CD4-positive, alpha-beta T cell treated with Interleukin-6 at 100 ng/mL for 8 hours (primary cell): Measurements from ENCODE around the gene RAPGEF2.
"Not testable (repeated sequence)": the region's sequence is repeated elsewhere in the genome, so short reads cannot be mapped to it uniquely, and the experiment has no call there.

Experiments
- DNase-seq: peaks from one replicate; pipeline ENCODE4 v3.0.0-alpha.2; 2020; ENCODE audit warnings: mixed read lengths, low spot score

The RAPGEF2 gene

DNA sequence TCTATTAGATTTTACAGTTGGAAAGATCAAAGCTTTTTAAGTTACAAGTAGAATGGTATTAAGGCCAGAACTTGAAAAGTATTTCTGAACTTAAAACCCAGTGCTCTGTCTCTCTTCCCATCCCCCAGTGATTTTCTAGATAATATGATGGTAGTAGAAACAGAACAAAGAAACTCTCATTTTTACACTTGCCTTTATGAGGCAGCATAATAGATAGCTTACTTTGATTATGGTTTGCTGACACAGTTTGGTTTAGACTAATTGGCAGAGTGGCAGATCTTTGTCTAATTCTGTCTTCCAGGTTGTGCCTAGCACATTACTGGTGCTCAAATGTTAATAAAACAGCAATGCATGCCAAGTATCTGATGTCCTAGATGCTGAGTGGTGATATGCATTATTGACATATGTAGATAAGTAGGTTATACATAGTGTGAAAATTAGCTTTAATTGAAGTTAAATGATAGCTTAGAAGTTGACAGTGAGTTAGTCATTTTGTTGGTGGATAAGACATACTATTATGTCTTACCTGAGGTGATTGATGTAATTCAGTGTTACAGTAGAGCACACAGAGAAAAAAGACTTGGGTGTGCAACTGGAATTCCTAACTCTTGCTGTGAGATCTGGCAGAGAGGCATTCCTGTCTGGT is 4.3 kb upstream of the RAPGEF2 start:
- DNase-seq = no peak

DNA sequence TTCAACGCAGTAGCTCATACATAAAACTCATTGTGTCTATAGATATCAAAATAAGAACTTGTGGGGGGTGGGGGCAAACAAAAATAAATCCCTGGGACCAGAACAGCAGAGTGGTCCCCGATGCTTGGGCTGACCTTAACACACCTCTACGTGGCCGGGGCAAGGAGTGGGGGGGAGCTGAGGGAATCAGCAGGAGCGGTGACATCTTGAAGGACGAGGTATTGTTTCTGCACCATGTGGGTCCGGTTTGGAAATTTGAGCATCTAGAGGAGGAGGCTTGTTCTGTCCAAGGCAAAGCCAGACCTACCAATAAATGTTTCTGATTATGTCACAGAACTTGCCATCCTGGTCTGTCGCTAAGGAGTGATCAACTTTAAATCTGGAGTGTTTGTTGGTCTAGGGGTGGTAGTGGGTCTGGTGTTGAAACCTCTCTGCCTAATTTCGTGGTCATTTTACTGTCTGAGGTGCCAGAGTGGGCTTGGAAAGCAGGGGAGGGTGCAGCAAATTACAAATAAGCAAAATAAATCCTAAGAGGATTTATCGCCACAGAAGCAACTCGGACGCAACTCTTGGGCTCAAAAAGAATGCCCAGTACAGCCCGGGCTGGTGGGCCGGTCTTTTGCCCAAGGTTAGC is 774 bp upstream of the RAPGEF2 start:
- DNase-seq = no peak

DNA sequence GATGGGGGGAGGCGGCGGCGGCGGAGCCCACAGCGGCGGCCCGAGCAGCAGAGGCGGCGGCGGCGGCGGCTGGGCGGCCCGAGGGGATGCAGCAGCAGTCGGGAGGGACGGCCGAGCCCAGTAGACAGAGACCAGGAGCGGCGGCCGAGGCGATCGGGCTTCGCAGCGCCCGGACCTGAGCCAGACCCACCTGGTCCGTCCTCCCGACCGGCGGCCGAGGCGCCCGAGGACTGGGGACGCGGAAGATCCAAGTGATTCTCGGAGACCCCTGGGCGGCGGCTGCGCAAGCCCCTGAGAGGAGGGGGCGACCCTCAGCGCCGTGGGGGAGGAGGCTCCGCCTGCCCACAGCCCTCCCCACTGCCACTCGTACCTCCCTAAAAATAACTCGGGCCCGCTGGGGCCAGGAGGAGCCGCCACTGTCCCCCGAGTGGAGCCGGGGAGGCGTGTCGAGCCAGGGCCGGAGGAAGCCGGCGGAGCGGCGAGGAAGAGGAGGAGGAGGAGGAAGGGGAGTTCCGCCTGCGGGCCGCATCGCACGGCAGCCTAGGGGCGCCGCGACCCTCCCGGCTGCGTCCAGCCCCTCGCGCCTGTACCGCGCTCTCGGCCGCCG is 608 bp downstream of the RAPGEF2 start:
- DNase-seq = peak; percentile 4

DNA sequence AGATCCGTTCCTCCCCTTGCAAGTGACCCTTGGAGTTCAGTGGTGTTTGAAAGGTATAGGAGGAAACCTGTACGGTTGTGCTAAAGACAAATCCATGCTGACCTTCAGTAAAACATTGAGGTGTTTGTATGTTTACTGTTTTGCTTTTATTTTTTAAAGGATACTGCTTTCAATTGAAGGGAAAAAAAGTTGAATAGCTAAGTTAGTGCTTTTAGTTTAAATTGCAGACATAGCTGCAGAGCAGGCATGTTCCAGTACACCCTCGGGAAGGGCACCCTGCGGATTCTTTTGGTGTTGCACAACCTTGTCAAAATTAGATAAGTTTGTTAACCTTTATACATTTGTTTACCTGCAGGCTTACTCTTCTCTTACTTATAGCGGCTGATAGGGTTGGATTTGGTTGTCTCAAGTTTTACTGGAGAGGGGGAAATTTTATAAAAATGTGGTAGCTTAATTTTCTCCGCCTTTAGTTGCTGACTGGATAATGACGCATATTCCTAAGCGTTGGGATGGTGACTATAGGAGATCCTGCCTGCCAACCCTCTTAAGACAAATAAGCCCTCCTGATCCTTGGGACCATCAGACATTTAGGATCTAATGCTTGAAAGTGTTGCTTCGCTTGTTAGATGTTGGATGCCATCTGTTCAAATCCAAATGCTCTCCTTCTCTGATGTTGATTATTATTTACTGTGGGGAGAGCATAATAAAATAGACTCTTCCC is 2.0 kb downstream of the RAPGEF2 start:
- no peak for DNase-seq

DNA sequence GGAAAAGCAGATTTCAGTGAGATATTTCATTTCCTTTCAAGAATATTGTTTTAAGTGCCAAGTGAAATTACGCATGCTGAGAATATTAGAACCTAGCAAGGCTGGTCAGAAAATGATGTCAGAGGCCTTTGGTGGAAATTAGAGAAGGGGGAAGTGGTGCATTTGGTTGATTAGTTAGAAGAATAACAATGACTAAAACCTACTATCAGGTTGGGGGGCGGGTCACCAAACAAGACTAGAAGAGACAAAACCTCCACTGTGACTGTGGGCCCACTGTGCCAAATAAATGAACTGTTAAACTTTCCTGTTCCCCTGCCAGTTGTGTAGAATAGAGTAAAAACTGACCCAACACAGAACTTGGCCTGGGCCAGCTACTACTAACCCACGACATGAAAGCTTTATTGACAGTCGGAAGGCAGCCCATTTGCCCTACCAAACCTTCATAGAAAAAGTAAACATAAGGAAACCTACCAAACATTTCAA is 2.9 kb downstream of the RAPGEF2 start:
- DNase-seq = no peak

DNA sequence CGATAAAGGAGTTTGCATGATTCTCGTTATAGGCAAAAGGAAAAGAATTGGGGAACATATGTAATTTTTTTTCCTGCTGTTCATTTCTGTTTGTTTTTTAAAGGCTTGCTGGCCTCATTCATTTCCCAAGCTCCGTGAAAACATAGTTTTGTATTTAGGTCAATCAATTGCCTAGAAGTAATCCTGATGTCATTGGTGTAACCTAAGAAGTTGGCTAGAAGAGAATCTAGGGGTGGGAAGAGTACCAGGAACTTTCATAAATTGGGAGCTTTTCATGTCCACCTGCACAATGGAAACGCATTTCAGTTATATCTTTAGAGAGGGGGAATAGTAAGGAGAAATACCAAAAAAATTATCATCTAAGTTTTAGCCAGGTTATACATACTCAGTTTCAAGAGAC is 3.8 kb downstream of the RAPGEF2 start:
- DNase-seq = no peak

DNA sequence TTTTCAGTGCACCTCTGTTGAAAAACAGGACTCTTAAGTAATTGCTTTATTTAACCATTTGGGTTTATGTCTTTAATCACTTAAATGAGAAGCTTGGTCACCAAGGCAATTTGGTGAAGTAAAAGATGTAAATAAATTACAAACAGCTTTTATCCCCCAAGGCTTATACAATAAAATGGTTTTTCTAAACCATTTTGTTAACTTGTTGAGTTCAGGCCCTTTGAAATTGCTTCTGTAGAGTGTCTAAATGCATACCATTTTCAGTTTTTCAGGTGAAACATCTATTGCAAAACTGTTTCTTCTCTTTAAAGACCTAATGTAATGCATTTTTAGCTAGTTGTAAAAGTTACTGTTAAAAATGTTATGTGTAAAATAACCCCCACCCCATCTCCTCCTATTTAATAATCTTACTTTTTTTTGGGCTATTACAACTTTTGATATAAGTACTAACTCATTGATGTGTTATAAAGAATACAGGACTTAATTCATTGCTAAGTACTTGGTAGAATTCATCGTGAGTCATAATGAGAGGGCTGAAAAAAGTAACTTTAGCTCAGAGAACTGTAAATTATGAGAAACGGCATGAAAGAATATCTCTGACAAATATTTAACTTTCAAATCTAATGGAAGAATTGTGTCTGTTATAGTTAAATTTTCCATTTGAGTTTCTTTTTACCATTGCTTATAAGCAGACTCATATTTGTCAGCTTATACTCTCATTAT is 4.5 kb downstream of the RAPGEF2 start:
- no peak for DNase-seq

DNA sequence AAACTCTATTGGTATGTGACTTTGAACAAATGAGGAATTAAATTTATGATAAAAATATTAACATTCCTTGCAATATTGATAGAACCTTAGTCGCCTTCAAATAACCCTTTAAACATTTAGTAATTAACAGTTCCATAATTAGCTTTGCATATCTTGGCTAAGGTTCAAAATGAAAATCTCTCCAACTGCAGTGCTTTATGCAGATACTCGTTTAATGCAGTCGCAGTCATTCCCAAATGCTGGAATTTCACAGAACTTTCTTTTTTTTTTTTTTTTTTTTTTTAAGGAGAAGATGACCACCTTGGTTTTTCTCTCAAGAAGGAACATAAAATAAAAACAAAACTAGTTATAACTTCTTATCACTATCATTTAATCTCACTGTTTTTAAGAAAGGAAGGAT is 5.2 kb downstream of the RAPGEF2 start:
- no peak for DNase-seq

DNA sequence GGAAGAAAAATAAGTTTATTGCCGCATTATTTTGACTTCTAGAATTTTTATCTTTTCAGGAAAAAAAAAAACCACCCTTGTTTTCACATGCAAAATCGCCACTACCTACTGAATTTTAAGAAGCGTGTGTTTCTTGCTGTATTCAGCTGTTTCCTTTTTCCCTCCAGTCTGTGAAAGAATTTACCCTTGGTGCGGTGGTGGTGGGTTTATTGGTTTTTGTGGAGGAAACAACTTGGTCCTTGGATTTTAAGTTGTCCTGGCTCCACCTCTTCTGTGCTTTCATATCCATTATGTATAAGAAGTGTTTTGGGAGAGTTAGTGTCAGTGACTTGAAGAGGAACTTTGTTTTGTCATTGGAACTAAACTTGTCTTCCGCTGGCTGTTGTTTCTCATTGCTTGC is 8.1 kb downstream of the RAPGEF2 start:
- DNase-seq = no peak

DNA sequence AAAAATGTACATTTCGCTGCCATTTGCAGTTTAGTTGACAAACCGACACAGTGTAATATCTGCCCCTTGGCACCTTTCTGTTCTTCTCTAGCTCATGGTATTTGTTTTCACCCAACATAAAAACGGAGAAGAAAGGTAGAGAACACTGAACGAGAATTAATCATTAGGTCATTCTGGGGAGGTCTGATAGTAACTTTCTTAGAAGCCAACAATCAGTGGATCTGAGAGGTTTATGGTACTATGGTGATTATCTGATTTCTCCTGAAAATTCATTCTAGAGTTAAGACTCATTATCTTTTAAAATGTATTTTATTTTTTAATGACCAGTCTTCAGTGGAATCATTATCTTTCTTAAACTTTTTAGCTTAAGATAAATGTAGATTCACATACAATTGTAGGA is 8.5 kb downstream of the RAPGEF2 start:
- no peak for DNase-seq

DNA sequence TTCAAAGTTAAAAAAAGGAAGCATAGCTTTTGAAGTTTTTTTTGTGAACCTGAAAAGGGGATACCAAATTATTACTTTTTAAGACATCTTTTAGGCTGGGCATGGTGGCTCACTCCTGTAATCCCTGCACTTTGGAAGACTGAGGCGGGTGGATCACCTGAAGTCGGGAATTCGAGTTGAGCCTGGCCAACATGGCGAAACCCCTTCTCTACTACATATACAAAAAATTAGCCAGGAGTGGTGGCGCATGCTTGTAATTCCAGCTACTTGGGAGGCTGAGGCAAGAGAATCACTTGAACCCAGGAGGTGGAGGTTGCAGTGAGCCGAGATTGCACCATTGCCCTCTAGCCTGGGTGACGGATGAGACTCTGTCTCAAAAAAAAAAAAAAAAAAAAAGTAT is 10.5 kb downstream of the RAPGEF2 start:
- DNase-seq = not testable (repeated sequence)

DNA sequence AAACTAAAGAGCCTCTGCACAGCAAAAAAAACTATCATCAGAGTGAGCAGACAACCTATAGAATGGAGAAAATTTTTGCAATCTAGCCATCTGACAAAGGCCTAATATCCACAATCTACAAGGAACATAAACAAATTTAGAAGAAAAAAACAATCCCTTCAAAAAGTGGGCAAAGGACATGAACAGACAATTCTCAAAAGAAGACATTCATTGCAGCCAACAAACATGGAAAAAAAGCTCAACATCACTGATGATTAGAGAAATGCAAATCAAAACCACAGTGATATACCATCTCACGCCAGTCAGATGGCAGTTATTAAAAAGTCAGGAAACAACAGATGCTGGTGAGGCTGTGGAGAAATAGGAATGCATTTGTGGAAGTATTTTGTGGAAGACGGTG is 13.2 kb downstream of the RAPGEF2 start:
- not testable (repeated sequence) for DNase-seq

DNA sequence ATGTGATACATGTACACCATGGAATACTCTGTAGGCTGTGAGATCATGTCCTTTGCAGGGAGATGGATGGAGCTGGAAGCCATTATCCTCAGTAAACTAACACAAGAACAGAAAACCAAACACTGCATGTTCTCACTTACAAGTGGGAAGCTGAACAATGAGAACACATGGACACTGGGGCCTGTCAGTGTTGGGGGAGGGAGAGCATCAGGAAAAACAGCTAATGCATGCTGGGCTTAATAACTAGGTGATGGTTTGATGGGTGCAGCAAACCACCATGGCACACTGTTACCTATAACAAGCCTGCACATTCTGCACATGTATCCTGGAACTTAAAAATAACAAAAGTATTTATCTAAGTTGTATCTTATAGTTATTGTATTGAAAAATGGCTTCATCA is 13.8 kb downstream of the RAPGEF2 start:
- not testable (repeated sequence) for DNase-seq

DNA sequence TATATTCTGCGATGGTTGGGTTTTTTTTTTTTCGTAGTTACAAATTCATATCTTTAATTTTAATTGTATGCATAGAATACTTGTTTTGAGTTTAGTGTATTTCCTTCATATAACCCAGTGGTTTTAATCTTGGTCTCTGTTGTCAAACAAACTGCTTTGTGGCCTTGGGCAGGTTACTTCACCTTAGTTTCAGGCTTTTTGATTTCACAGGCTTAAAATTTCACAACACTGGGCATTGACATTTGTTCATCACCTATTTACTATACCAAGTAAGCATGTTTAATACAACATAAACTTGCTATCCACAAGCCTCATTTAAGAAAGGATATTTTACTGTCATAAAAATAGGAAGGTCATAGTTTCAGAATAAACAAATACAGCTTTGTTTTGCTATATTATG is 14.7 kb downstream of the RAPGEF2 start:
- DNase-seq = no peak

DNA sequence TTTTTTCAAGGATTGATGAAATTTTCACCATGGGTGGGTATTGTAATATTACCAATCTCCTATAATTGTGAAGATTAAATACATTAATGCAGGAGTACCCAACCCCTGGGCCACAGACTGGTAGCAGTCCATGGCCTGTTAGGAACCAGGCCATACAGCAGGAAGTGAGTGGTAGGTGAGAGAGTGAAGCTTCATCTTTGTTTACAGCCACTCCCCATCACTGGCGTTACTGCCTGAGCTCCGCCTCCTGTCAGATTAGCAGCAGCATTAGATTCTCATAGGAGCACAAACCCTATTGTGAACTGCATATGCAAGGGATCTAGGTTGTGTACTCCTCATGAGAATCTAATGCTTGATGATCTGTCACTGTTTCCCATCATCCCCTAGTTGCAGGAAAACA is 15.1 kb downstream of the RAPGEF2 start:
- DNase-seq = peak; percentile 9

DNA sequence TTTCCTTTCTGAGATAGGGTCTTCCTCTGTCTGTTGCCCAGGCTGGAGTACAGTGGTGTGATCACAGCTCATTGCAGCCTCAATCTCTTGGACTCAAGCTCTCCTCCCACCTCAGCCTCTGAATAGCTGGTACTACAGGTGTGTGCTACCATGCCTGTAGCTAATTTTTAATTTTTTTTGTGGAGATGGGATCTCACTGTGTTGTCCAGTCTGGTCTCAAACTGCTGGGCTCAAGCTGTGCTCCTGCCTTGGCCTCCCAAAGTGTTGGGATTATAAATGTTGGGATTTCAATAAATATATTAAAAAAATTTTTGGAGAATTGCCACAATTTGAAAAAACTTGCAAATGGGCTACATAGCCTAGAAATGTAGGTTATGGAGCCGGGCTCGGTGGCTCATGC is 18.5 kb downstream of the RAPGEF2 start:
- DNase-seq = no peak

DNA sequence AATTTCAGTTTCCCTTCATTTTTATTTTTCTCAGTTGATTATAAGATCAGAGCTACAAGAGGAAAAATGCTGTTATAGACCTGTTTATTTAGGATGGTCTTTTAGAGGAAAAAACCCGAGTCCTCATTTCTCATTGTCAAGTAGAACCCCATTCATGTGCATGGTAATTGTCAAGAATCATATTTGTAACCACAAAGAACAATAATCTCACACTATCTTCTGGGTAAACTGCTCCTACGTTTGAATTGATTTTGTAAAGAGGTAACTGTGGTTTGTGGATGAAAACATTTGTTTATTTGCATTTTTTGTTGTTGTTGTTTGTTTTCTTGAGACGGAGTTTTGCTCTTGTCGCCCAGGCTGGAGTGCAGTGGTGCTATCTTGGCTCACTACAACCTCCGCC is 23.8 kb downstream of the RAPGEF2 start:
- no peak for DNase-seq

DNA sequence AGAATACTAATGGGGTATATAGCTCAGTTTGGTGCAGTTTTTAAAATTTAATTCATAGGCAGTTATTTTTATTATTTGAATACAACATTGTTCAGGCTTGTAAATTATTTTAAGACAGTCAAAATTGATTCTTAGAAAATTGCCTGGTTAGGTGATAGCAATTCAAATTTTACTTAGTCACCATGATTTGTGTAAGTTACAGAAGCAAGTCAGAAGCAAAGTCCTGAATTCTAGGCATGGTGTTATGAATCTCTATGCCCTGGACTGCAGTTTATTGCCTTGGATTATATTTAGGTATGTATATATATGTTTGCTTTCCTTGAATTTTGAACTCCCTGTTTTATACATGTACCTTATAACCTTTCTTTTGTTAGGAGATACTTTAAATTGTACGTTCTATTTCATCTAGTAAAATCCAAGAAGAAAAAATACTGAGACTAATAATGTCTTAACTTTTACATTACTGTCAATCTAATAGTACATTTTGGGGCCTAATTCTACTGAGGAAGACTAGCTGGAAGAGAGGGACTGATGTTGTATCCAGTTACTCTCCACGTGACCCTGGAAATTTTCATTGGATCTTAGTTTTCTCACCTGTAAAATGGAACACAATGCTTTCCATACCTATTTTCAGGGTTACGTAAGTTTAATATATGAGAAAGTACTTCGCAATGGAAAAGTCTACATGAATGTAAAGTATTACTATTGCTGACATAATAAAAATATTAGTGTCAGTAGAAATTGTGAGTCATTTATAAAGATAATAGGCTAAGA is 25.1 kb downstream of the RAPGEF2 start:
- no peak for DNase-seq

DNA sequence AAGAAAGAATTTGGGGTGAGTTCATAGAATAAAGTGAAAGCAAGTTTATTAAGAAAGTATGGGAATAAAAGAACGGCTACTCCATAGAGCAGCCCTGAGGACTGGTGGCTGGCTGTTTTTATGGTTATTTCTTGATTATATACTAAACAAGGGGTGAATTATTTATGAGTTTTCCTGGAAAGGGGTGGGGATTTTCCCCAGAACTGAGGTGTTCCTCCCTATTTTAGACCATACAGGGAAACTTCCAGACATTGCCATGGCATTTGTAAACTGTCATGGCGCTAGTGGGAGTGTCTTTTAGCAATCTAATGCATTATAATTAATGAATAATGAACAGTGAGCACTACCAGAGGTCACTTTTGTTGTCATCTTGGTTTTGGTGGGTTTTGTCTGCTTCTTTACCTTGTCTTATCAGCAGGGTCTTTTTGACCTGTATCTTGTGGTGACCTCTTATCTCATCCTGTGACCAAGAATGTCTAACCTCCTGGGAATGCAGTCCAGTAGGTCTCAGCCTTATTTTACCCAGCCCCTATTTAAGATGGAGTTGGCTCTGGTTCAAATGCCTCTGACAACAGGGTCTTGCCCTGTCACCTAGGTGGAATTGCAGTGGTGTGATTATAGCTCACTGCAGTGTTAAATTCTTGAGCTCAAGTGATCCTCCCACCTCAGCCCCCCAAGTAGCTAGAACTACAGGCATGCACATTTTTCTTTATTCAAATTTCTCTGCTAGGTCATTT is 27.1 kb downstream of the RAPGEF2 start:
- no peak for DNase-seq

DNA sequence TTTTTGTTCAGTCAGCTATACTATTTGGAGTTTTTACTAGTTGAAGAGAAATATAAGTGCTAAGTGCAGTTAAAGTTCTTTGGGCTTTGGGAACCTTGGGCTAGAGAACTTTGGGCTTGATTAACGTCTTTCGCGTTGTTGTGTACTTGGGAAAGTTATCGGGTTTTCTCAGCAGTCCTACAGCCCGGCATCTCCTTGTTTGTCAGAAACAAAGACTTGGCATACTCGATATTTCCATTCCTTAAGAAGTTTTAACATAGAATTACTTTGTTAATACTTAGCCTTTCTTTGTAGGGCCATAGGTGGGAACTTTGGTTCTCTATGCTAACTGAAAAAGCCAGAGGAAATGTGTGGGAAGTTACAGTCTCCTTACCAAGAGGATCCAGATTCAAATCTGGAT is 28.7 kb downstream of the RAPGEF2 start:
- no peak for DNase-seq

DNA sequence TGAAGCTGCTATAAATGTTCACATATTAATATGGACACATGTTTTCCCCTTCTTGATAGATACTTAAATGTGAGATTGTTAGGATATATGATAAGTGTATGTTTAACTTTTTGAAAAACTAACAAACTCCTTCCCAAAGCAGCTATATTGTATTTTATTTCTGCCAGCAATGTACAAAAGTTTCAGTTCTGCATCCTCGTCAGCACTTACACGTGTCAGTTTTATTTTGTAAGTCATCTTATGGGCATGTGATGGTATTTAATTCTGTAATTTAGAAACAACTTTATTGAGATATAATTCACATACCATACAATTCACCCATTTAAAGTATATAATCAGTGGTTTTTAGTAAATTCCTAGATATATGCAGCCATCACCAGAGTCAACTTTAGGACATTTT is 31.6 kb downstream of the RAPGEF2 start:
- DNase-seq = no peak
